Subcutaneous adipose tissue (tissue), 4 donors: Measurements from ENCODE around the gene MC1R. TPM values are rescaled to one million over a fixed set of nuclear protein-coding genes. Genes with fewer than 3 reads are reported as not detected.

Source experiments
- total RNA-seq, 4 donors: library from RNA; depleted of rRNA; stranded (reverse); fragments of >200 nt; gene quantifications; one replicate each; pipeline ENCODE4 v1.1.0, GENCODE V29; 2016
- TF ChIP-seq, protein P1 (sequence below): fragments of 450-650 bp; IDR thresholded peaks from one replicate; pipeline ENCODE4 v1.5.1; 2016; ENCODE audit warnings: low read depth, mild to moderate bottlenecking, control low read depth, antibody characterized with exemption, moderate library complexity

MC1R gene
- total RNA-seq, 4 donors from 2014 or later: 0.98 to 5.3 (median 3.8) TPM

DNA sequence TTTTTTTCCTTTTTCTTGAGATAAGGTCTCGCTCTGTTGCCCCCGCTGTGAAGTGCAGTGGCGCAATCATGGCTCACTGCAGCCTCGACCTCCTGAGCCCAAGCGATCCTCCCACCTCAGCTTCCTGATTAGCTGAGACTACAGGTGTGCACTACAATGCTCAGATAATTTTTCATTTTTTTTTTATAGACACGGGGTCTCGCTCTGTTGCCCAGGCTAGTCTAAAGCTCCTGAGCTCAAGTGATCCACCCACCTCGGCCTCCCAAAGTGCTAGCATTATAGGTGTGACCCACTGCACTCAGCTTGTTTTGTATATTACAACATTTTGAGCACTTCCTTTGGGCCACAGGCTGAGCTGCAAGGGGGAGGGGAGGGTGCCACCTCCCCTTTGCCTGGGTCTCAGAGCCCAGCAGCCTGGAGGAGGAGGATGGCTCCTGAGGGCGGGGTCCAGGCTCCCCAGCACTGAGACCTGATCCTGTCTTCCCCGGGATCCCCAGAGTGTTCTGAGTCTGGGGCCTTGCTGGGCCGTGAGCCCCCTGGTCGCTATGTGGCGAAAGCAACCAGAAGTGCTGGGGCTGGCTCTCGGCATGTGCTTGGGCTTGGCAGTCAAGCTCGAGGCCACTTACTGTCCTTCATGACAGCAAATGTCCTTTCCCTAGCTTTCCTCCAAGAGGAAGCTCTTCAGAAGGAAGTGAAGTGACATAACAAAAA is 38.0 kb downstream of the MC1R start:
- TF ChIP-seq, protein P1, sequence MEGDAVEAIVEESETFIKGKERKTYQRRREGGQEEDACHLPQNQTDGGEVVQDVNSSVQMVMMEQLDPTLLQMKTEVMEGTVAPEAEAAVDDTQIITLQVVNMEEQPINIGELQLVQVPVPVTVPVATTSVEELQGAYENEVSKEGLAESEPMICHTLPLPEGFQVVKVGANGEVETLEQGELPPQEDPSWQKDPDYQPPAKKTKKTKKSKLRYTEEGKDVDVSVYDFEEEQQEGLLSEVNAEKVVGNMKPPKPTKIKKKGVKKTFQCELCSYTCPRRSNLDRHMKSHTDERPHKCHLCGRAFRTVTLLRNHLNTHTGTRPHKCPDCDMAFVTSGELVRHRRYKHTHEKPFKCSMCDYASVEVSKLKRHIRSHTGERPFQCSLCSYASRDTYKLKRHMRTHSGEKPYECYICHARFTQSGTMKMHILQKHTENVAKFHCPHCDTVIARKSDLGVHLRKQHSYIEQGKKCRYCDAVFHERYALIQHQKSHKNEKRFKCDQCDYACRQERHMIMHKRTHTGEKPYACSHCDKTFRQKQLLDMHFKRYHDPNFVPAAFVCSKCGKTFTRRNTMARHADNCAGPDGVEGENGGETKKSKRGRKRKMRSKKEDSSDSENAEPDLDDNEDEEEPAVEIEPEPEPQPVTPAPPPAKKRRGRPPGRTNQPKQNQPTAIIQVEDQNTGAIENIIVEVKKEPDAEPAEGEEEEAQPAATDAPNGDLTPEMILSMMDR: no peak

DNA sequence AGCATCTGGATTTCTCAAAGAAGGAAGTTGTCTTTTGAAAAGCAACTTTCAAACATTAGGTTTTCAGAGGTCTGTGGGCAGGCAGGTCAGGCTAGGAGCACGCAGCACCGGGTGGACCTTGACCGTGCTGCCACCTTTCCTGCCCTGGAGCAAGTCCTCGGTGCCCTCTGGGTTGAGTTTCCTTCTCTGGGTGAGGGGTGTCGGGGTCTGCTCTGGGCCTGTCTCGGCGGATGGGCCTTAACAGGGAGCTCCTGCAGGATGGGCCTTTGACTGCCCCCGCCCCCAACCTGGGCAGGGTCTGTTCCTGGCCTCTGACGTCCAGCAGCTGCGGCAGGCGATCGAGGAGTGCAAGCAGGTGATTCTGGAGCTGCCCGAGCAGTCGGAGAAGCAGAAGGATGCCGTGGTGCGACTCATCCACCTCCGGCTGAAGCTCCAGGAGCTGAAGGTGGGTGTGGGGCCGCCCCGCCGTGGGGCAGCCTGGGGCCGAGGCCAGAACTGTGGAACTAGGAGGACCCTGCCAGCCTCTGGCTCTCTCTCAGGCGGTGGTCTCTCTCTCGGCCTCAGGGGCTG is 38.6 kb downstream of the MC1R start:
- TF ChIP-seq, protein P1: no peak

DNA sequence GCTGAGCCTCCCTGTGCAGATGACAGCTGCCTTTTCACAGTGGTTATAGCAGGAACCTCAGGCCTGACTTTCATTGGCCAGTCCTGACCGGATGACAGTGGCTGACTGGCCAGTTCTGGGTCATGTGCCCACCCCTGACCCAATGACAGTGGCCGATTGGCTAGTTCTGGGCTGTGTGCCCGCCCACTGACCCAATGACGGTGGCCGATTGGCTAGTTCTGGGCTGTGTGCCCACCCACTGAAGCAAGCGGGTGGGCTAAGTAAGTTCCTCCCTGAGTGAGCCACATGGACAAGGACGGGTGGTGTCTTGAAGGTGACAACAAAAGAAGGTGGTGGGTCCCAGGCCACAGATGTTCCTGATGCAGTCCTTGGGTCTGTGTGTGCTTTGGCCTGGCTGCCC is 39.4 kb downstream of the MC1R start:
- TF ChIP-seq, protein P1: no peak

DNA sequence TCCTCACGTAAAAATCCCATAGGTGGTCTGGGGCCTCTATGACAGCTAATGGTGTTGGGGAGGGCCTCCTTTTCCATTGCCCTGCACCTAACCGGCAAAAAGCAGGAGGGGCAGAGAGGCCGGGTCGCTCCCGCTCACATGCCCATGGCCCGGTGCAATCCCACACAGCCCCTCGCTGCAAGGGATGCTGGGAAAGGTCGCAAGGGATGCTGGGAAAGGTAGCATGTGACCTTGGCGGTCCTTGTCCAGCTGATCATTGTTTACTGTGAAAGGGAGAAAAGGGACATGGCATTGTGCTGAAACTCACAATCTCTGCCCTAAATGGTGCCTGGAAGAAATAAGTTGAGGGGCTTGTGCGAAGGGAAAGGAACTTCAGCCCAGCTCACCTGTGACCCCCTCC is 39.9 kb downstream of the MC1R start:
- TF ChIP-seq, protein P1: no peak

DNA sequence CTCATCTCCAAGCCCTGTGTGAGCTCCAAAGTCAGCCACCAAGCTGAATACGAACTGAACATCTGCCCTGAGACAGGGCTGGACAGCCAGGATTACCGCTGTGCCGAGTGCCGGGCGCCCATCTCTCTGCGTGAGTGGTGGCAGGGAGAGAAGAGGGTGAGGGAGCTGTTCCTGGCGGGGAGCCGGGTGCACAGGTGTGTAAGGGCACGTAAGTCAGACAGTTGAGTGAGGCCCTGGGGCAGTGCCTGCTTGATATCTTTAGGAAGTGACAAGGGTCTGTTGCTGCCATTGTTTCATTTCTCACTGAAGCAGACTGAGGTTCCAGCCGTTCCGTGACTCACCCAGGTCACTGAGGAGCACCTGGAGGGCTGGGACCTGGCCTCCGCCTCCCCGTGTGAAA is 42.3 kb downstream of the MC1R start:
- TF ChIP-seq, protein P1: no peak

DNA sequence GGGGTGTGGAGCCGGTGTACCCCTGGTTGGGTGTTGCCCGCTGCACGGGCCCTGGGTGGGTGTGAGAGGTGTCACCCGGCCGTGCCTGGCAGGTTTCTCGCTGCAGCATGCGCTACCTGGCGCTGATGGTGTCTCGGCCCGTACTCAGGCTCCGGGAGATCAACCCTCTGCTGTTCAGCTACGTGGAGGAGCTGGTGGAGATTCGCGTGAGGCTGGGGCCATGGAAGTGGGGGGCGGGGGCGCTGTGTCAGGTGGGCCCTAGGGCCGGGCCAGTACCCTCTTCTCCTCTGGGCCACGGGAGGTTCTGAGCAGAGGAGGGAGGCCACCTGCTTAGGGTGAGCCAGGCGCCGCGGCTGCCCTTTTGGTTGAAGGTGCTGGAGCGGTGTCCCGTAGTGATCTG is 43.3 kb downstream of the MC1R start:
- TF ChIP-seq, protein P1: no peak

DNA sequence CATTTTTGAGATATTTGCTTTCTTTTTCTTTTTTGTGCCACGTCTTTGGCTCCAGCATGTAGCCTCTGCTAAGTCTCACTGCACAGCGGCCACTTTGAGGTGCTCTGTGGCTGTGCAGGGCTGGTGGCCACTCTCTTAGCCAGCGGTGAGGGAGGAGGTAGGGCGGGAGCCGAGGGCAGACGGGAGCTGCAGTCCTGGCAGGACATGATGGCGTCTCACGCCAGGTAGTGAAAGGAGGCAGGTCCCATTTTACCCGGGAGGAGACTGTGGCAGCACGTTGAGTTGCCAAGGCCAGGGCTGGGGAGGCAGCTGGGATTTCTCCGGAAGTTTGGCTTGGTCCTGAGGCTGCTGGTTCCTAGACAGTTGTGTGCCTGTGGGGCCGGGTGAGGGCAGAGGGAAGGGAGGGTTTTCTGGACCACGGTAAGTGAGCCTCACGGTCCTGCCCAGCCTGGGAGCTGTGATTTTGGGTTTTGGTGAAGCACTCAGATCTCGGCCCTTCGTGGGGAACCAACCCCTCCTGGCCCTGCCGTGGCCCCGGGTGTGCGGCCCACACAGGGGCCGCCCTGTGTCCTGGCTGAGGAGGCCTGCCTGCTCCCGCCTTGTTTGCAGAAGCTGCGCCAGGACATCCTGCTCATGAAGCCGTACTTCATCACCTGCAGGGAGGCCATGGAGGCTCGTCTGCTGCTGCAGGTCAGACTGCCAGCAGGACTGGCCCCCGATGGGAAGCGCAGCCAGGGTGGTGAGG is 44.3 kb downstream of the MC1R start:
- TF ChIP-seq, protein P1: no peak
